ENCODE results near the gene DAPK2.
"Not testable (repeated sequence)": the region's sequence is repeated elsewhere in the genome, so short reads cannot be mapped to it uniquely, and the experiment has no call there.

Gene DAPK2

GRCh38 chr15:64053674-64054073 lies 7.4 kb upstream of the DAPK2 start:
- not testable (repeated sequence) for DNase-seq (ENCODE audit: low spot score)

GRCh38 chr15:64052925-64053491 lies 6.7 kb upstream of the DAPK2 start:
- no peak for DNase-seq (ENCODE audit: low spot score)

- no peak for DNase-seq (ENCODE audit: low spot score)
Measured at GRCh38 chr15:64051407-64052259, 5.3 kb upstream of the DAPK2 start.

- no peak for DNase-seq (ENCODE audit: low spot score)
Measured at GRCh38 chr15:64051093-64051402, 4.8 kb upstream of the DAPK2 start.

DNA sequence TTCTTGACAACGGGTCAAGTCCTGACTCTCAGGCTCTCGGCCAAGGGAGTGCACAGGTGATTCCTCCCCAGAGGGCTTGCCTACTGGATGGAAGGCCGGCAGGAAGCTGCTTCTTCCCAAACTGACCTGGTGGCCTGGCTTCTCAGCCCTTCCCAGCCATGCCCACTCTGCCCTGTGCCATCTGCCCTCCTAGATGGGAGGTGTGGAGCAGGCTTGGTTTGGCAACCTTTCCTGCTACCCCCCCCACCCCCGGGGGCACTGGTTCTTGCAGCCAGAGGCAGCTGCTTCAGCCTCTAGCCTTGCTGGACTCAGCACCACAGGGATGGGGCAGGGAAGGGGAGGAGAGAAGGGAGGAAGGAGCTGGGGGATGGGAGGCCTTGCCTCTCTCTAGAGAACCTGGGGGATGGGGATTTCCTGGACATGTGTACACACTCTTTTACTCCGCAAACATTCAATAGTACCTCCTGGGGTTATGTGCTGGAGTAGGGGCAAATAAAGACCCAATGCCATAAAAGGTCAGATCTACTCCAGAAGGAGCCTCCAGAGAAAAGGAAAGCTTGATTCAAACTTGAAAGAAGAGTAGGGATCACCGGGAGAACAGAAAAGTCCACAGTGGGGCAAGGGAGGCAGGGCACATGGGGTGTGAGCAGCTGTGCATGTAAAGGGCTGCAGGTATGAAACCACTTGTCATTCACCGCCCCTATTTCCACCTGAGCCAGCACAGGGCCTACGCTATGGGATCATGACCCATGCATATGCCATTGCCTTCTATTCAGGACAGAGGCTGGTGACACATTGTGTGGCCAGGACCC lies 4.2 kb upstream of the DAPK2 start:
- DNase-seq (ENCODE audit: low spot score), result no peak

GRCh38 chr15:64048781-64049460 lies 2.6 kb upstream of the DAPK2 start:
- DNase-seq (ENCODE audit: low spot score), result no peak

GRCh38 chr15:64045774-64046420 lies 388 bp downstream of the DAPK2 start:
- DNase-seq (ENCODE audit: low spot score), result peak; percentile 42

- DNase-seq (ENCODE audit: low spot score), result no peak
Measured at GRCh38 chr15:64045101-64045435, 1.2 kb downstream of the DAPK2 start.

DNA sequence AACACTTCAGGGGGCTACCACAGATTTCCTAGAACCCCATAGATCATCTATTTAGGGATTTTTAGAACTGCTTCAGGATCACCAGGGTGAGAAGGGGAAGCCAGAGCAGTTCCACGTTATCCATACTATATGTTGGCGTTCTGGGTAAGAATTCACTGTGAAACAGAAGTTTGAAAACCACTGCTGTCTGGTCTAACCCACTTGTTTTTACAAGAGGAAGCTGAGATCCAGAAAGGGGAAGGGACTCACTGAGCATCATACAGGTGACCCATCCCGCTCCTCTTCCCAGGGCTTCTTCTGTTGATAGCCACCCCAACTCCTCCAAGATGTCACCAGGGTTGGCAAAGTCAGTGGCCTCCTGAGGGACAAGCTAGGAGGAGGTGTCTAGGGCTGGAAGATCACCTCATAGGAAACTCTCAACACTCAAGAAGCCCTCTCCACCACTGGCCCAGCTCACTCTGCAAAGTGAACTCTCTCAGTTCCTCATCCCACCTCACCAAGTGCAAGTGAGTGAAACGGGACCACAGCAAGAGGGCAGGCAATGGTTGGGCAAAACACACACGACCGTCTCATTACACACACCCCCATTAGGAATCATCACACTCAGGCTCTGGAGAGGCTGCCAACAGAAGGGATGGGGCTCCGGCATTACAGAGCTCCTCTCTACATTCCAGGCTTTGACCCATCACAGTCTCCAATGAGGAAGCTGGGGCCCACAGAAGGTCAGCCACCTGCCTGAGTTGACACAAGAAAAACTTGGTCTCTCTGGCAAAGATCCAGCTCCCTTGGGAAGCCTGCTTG lies 1.8 kb downstream of the DAPK2 start:
- no peak for DNase-seq (ENCODE audit: low spot score)

GRCh38 chr15:64038878-64039610 lies 7.2 kb downstream of the DAPK2 start:
- no peak for DNase-seq (ENCODE audit: low spot score)

GRCh38 chr15:64037966-64038365 lies 8.3 kb downstream of the DAPK2 start:
- no peak for DNase-seq (ENCODE audit: low spot score)

DNA sequence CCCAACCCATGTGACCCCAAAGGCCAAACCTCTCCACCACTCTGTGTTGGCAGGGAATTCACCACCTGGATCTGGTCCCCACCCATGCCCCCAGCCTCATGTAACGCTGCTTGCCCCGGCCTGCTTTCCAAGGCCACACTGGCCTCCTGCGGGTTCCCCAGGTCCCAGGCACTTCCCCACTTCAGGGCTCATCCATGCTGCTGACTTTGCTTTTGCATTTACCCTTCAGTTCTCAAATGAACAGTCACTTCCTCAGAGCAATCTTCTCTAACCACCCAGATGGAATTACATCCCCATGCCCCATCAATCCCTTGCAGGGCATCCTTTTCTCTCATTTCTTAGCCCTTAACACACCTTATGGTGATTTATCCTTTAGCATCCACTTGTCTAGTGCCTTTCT lies 9.2 kb downstream of the DAPK2 start:
- no peak for DNase-seq (ENCODE audit: low spot score)

- no peak for DNase-seq (ENCODE audit: low spot score)
Measured at GRCh38 chr15:64035525-64035924, 10.8 kb downstream of the DAPK2 start.

- no peak for DNase-seq (ENCODE audit: low spot score)
Measured at GRCh38 chr15:64034519-64034918, 11.8 kb downstream of the DAPK2 start.

DNA sequence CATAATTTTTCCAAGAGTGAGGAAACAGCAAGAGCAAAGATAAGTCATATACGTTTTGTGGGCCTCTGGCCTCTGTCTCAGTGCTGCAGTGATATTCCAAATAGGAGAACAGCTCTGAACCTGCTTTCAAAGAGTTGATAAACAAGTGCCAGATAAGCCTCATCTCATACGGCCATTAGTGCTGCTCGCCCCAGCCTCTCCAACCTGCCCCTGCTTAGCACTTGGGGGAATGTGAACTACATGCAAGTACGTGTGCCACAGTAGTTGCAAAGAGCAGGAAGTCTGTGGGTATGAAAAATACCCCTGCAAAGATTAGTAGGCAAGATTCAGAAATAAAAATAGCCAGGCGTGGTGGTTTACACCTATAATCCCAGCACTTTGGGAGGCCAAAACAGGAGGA lies 14.0 kb downstream of the DAPK2 start:
- DNase-seq (ENCODE audit: low spot score), result no peak

DNA sequence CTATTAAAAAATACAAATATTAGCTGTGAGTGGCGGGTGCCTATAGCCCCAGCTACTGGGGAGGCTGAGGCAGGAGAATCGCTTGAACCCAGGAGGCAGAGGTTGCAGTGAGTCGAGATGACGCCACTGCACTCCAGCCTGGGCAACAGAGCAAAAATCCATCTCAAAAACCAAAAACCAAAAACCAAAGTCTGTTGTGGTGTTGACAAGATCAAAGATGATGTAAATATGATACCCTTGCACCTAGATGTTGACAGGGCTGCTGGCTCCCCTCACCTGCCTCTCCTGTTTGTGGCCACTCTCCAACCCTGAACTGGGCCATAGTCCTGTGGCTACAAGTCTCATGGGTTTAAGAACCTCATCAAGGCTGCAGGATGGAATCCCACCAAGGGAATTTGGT lies 16.2 kb downstream of the DAPK2 start:
- DNase-seq (ENCODE audit: low spot score), result no peak

DNA sequence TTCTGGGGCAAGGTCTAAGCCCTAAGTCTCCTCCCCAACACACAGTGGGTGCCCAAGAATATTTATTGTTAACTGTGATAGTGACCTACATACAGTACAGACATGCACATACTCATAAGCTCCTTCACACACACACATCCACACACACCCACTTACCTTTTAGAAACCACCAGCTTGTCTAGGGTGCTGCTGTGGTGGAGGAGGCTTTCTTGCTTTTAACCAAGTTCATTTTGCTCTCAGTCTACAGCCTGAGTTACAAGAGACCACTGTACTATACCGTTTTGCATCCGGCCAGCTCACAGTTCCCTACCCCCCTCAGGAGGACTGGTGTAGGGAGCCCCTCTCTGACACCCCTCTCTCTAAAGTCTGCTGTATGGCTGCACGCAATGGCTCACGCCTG lies 16.7 kb downstream of the DAPK2 start:
- no peak for DNase-seq (ENCODE audit: low spot score)

DNA sequence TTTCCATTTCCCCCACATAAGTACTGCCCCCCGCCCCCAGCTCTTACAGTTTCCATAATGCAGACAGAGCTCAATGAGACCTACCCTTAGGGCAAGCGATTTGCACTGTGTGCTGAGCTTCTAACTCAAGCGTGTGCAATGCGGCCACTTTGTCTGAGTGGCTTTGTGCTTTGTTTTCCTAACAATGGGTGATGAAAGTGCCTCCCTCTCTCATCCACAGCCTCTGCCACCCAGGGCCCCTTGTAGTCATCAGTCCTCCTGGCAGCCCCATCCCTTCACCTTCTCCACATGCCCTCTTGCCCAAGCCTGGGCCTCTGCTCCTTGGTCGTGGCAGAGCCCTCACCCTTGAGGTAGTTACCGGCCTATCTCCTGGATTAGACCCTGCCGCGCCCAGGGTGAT lies 17.2 kb downstream of the DAPK2 start:
- peak; percentile 97 for DNase-seq (ENCODE audit: low spot score)

GRCh38 chr15:64026591-64026990 lies 19.7 kb downstream of the DAPK2 start:
- DNase-seq (ENCODE audit: low spot score), result no peak

DNA sequence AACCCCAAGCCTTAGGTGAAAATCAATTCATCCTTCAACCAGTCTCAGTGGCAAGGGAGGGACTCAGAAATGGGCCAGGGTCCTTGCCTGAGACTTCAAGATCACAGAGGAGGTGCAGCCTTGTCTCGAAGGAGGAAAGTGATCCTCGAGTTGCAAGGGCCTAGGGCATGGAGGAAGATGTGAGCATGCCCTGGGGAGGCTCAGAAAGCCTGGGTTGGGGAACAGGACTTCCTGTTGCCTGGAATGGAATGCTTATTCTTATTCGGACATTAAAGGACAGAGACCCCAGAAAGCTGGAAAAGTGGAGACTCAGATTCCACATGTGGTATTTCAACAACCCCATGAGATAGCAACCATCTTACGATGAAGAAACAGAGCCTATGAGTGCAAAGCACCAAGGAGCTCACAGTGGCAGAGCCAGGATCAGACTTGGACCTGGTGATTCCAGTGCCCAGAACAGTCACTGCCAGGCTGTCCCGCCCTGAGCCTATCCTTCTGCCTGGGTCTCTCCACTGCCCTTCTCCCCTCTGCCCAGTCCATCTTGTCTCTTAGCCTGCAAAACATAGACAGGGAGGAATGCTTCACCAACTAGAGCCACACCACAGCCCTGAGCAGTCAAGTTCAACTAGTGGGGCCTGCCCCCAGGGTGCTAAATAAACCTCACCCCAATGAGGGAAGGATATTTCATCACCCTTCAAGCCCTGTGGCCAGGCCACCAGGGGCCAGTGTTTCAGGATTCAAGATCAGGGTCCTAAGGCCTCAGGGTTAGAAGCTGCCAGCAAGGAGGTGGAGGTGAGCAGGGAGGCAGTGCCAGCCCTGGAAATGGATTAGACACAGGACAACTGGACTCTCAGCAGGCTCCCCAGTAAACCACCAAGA lies 21.9 kb downstream of the DAPK2 start:
- DNase-seq (ENCODE audit: low spot score), result no peak

Measured in globus pallidus (tissue), 1 donor.